ENCODE data around the gene PARD6G. TPM values are rescaled to one million over a fixed set of nuclear protein-coding genes. Genes with fewer than 3 reads are reported as not detected.

PARD6G gene
- total and polyA plus RNA-seq, 9 of the 15 experiments (the other 6 are each of a cell fraction or from before 2014, with no cell fraction given) = 0.03 to 1.2 (median 0.26) TPM

GRCh38 chr18:80252136-80252535 lies 4.8 kb upstream of the PARD6G start:
- in situ Hi-C loops (cut with MboI) = no loop called here
- Histone ChIP-seq H2AFZ (ENCODE audit: low read depth, low read length) (no peak overlapping the region), H3K9me1 (ENCODE audit: control insufficient read depth, insufficient read depth, low read length) (no peaks in the 10 kb centered on the region), H3K79me2 (ENCODE audit: control insufficient read depth, insufficient read depth, low read length) (no peaks in the 10 kb centered on the region), H3K9me3 (replicated peaks; ENCODE audit: control insufficient read depth, insufficient read depth, low read depth, low read length) (no peaks in the 10 kb centered on the region), H4K20me1 (replicated peaks; ENCODE audit: control insufficient read depth, insufficient read depth, low read length) (no peaks in the 10 kb centered on the region), H3K36me3 (ENCODE audit: control insufficient read depth, insufficient read depth, low read length) (no peaks in the 10 kb centered on the region), H3K9ac (ENCODE audit: insufficient read depth in 1 of 2, low read depth in 2 of 2, low read length in 2 of 2) (no peak overlapping the region), H3K4me2 (ENCODE audit: insufficient read depth, low read length) (no peak overlapping the region), H3K4me1 (replicated peaks in 1 of 2; ENCODE audit: control insufficient read depth in 2 of 2, insufficient read depth in 2 of 2, low read length in 2 of 2) (peaks cover 0 to 7% of the 10 kb centered on the region in 2 experiments; a peak in 2 of 5 replicates), H3K27me3 (ENCODE audit: control insufficient read depth in 2 of 2, insufficient read depth in 2 of 2, low read length in 2 of 2) (no peaks in the 10 kb centered on the region), H3K4me3 (no peak overlapping the region), H3K27ac (ENCODE audit: extremely low read depth, low read depth, low read length) (no peak overlapping the region)
- ChIA-PET POLR2A (no interaction called here), CTCF (ENCODE audit: low intra/inter-chr PET ratio) (no interaction called here)
- WGBS (ENCODE audit: insufficient coverage, low coverage, missing lambda C conversion rate) = 0% methylated on average over 6 of the region's 6 CpGs
- no peak for ATAC-seq
- intact Hi-C loops (cut with micrococcal nuclease) = no loop called here
- no TSS peak for BruUV-seq (replicated peaks)
- DNase-seq (ENCODE audit: extremely low read depth in 1 of 4, low spot score in 3 of 4) = no peak
- FAIRE-seq = no peak
- TF ChIP-seq REST (IDR thresholded peaks at IDR 0.05; ENCODE audit: borderline replicate concordance) (no peak), REST (CRISPR knock-in tag; IDR thresholded peaks at IDR 0.05; ENCODE audit: low read depth) (no peak), ZNF511 (CRISPR knock-in tag; IDR thresholded peaks at IDR 0.05) (no peak), THRB (CRISPR knock-in tag; conservative IDR thresholded peaks at IDR 0.05) (no peak), ID3 (CRISPR knock-in tag; IDR thresholded peaks at IDR 0.05) (no peak), ID3 (tag; IDR thresholded peaks at IDR 0.05) (no peak), TOE1 (IDR thresholded peaks at IDR 0.05; ENCODE audit: borderline replicate concordance) (no peak), TOE1 (CRISPR knock-in tag; IDR thresholded peaks at IDR 0.05; ENCODE audit: borderline replicate concordance, low read depth) (no peak), SAP30 (IDR thresholded peaks at IDR 0.05; ENCODE audit: borderline replicate concordance, insufficient read depth, low read depth, low read length, poor library complexity, severe bottlenecking) (no peak), HLTF (IDR thresholded peaks at IDR 0.05) (no peak), PHB (CRISPR knock-in tag; IDR thresholded peaks at IDR 0.05) (no peak), ZNF583 (CRISPR knock-in tag; IDR thresholded peaks at IDR 0.05) (no peak), NFATC3 (IDR thresholded peaks at IDR 0.05) (no peak), RBM39 (optimal IDR thresholded peaks at IDR 0.05; ENCODE audit: low read depth, low read length) (no peak), ARID2 (IDR thresholded peaks at IDR 0.05) (no peak)
